GM18499 (cell line): ENCODE data around the gene KIF2A.

Experiments
- ATAC-seq: cut with Tn5 transposase; IDR thresholded peaks from one replicate; pipeline ENCODE4 v1.9.1; 2021; ENCODE audit warnings: moderate number of reproducible peaks; ENCODE audit not compliant: insufficient read depth, unreplicated experiment

KIF2A gene

GRCh38 chr5:62305715-62306322 is at the start of gene KIF2A:
KIF2A (plus strand) TSS chr5:62306206; CDS start chr5:62306473, 267 bp downstream.
- peak; percentile 67 for ATAC-seq

GRCh38 chr5:62257020-62257367 is 49.0 kb upstream of the KIF2A start:
- no peak for ATAC-seq

- no peak for ATAC-seq
These were observed 47.4 kb upstream of the KIF2A start for GRCh38 chr5:62258654-62259053.

- no peak for ATAC-seq
These were observed 46.2 kb upstream of the KIF2A start for GRCh38 chr5:62259699-62260250.

GRCh38 chr5:62260513-62260912 is 45.5 kb upstream of the KIF2A start:
- no peak for ATAC-seq

GRCh38 chr5:62263401-62263800 is 42.6 kb upstream of the KIF2A start:
- no peak for ATAC-seq

GRCh38 chr5:62265648-62266112 is 40.3 kb upstream of the KIF2A start:
- ATAC-seq, result no peak

- no peak for ATAC-seq
These were observed 39.4 kb upstream of the KIF2A start for GRCh38 chr5:62266573-62266972.

- no peak for ATAC-seq
These were observed 37.8 kb upstream of the KIF2A start for GRCh38 chr5:62268234-62268633.

GRCh38 chr5:62268792-62269191 is 37.2 kb upstream of the KIF2A start:
- no peak for ATAC-seq

GRCh38 chr5:62271370-62271769 is 34.6 kb upstream of the KIF2A start:
- no peak for ATAC-seq

GRCh38 chr5:62271870-62272269 is 34.1 kb upstream of the KIF2A start:
- ATAC-seq, result no peak

- ATAC-seq, result no peak
These were observed 32.3 kb upstream of the KIF2A start for GRCh38 chr5:62273687-62274086.

- no peak for ATAC-seq
These were observed 30.4 kb upstream of the KIF2A start for GRCh38 chr5:62275581-62275980.

GRCh38 chr5:62281411-62281810 is 24.6 kb upstream of the KIF2A start:
- no peak for ATAC-seq

GRCh38 chr5:62282064-62282463 is 23.9 kb upstream of the KIF2A start:
- ATAC-seq, result no peak

- ATAC-seq, result no peak
These were observed 23.0 kb upstream of the KIF2A start for GRCh38 chr5:62283005-62283404.

- no peak for ATAC-seq
These were observed 22.1 kb upstream of the KIF2A start for GRCh38 chr5:62283861-62284260.

GRCh38 chr5:62284946-62285891 is 20.8 kb upstream of the KIF2A start:
- peak; percentile 86 for ATAC-seq

GRCh38 chr5:62286834-62287233 is 19.2 kb upstream of the KIF2A start:
- no peak for ATAC-seq

GRCh38 chr5:62287237-62287636 is 18.8 kb upstream of the KIF2A start:
- no peak for ATAC-seq
